Immature natural killer cell (primary cell): ENCODE measurements around the gene RCOR3. TPM values are rescaled to one million over a fixed set of nuclear protein-coding genes. Genes with fewer than 3 reads are reported as not detected.
A peak's percentile ranks its signal among the peaks of the same experiment; 100 is the strongest.

ENCODE experiments used
- DNase-seq, 3 donors: peaks; one replicate each; pipeline ENCODE4 v3.0.0; 2022; ENCODE audit warnings: mixed read lengths in 1 of 3
- H3K27ac Mint-ChIP-seq, 6 donors: one replicate each; pipeline ENCODE4 v1.8.0; 2020; ENCODE audit warnings: mixed read lengths in 6 of 6, mild to moderate bottlenecking in 5 of 6, inconsistent platforms in 4 of 6, moderate library complexity in 3 of 6
- H3K27me3 Mint-ChIP-seq, 3 donors: one replicate each; pipeline ENCODE4 v1.8.0; 2020 to 2021; ENCODE audit warnings: low read depth in 3 of 3, mild to moderate bottlenecking in 3 of 3, mixed read lengths in 3 of 3, moderate library complexity in 3 of 3, inconsistent platforms in 1 of 3
- H3K36me3 Mint-ChIP-seq, 3 donors: one replicate each; pipeline ENCODE4 v1.8.0; 2020; ENCODE audit warnings: mixed read lengths in 3 of 3, inconsistent platforms in 2 of 3, mild to moderate bottlenecking in 2 of 3
- H3K4me1 Mint-ChIP-seq, 2 donors: one replicate each; pipeline ENCODE4 v1.8.0; 2020; ENCODE audit warnings: inconsistent platforms in 2 of 2, mild to moderate bottlenecking in 2 of 2, mixed read lengths in 2 of 2, moderate library complexity in 1 of 2
- H3K4me3 Mint-ChIP-seq, 5 donors: one replicate each; pipeline ENCODE4 v1.8.0; 2020; ENCODE audit warnings: mild to moderate bottlenecking in 5 of 5, mixed read lengths in 5 of 5, inconsistent platforms in 3 of 5, moderate library complexity in 3 of 5
- H3K9me3 Mint-ChIP-seq, 6 donors: one replicate each; pipeline ENCODE4 v1.8.0; 2020; ENCODE audit warnings: mild to moderate bottlenecking in 6 of 6, mixed read lengths in 6 of 6, inconsistent platforms in 4 of 6, moderate library complexity in 3 of 6
- polyA plus RNA-seq, 3 donors: library from polyadenylated mRNA; unstranded; fragments of 300-500 nt; fragmentation: Illumina TruSeq; gene quantifications; one replicate each; pipeline ENCODE4 v1.2.3, GENCODE V29; 2021

The RCOR3 gene
- polyA plus RNA-seq, 3 donors from 2014 or later: 11.7 to 33.3 (median 16.4) TPM

DNA sequence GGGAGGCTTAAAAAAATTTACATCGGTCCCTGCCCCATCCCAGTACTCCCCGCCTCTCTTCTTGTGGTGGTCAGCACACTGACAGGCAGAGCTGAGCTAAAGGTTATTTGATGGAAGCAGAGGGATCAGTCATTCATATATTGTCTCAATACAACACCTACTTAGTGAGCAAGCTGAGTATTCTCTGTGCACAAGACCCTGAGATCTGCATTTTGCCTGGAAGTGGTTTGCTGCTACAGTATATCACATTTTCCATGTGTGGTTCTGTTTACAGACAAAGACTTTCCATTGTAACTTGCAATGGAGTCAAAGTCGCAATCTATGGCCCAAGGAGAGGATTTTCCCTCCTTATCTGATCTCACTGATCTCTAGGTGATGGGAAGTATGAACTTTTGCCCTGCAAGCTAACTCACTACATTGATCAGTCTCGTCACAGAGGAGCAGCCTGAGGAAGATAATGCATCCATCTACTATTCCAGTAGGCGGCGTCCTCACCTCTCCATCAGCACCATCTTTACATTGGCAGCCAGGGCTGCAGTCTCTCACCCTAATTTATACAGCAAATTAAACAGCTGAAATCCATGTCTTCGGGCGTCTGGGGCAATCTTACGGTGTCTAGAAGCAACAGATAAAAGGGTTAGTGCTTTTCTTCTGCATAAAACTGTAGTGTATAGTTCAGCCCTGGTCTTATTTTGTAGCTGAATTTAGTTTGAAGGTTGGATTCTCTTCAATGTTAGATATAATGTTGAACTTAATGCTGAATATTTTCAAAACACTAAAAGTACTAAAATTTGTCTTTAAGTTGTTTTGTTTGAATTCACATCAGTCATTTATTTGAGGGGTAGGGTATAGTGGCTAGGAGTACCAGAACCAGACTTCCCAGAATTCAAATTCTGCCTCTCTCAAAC lies 64.2 kb downstream of the RCOR3 start:
- Mint-ChIP-seq H3K27me3 (peaks cover 0 to 9% (median 3%) of the 10 kb centered on the region in 3 donors), H3K4me3 (no peak overlapping the region), H3K9me3 (no peaks in the 10 kb centered on the region), H3K27ac (no peak overlapping the region), H3K4me1 (peaks cover 25 to 44% of the 10 kb centered on the region in 2 donors), H3K36me3 (no peaks in the 10 kb centered on the region)
- DNase-seq: peak; percentile 61 to 67 (median 65)

DNA sequence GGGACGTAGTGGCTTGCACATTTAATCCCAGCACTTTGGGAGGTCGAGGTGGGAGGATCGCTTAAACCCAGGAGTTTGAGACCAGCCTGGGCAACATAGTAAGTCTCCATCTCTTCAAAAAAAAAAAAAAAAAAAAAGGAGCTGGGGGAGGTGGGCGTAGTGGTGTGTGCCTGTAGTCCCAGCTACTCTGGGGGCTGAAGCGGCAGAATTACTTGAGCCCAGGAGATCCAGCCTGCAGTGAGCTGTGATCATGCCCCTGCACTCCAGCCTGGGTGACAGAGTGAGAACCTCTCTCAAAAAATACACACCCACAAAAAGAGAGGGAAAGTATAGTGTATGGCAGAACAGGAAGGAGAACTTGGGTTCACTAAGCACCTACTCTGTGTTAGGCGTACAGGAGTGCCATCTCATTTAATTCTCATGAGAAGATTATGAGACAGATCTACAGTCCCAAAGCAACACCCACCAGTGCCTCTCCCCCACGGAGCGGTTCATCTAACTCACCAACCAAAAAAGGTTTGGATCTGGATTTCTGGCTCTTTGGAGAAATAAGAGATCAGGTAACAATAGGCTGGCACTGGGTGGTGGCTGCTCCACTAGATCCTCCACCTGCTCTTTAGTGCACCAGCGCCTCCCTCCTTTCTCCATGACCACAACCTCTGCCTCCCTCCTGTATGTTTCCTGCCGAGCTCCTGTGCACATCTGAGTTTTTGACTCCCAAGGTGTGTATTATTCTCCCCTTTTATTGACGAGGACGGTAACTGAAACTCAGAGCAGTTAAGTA lies 66.0 kb downstream of the RCOR3 start:
- peaks cover 43 to 62% of the 10 kb centered on the region in 2 donors for H3K4me1 Mint-ChIP-seq
- no peaks in the 10 kb centered on the region for H3K36me3 Mint-ChIP-seq
- no peak for DNase-seq
- peak overlapping the region; percentile 92 to 97 (median 95) for H3K4me3 Mint-ChIP-seq
- no peaks in the 10 kb centered on the region for H3K9me3 Mint-ChIP-seq
- H3K27me3 Mint-ChIP-seq: peaks cover 0 to 9% (median 3%) of the 10 kb centered on the region in 3 donors
- peak overlapping the region; percentile 86 to 98 (median 95) for H3K27ac Mint-ChIP-seq

GRCh38 chr1:211326140-211326527 lies 67.0 kb downstream of the RCOR3 start:
- Mint-ChIP-seq H3K4me1 (peaks cover 52 to 71% of the 10 kb centered on the region in 2 donors), H3K27ac (peak overlapping the region; percentile 91 to 98 (median 96)), H3K9me3 (no peaks in the 10 kb centered on the region), H3K27me3 (peaks cover 0 to 9% (median 3%) of the 10 kb centered on the region in 3 donors), H3K4me3 (peak overlapping the region; percentile 92 to 97 (median 95)), H3K36me3 (no peaks in the 10 kb centered on the region)
- DNase-seq: peak in 1 of 3 donors; percentile 11

GRCh38 chr1:211326528-211327345 lies 67.6 kb downstream of the RCOR3 start, which contains the start of gene TRAF5:
Gene TRAF5, plus strand, starts transcription at chr1:211326833. Its CDS starts 26,407 bp downstream, at chr1:211353240.
- Mint-ChIP-seq H3K27me3 (peaks cover 0 to 9% (median 3%) of the 10 kb centered on the region in 3 donors), H3K4me1 (peaks cover 56 to 77% of the 10 kb centered on the region in 2 donors), H3K4me3 (peak within 1 kb of the TSS; percentile 95 to 97 (median 96)), H3K36me3 (no peaks in the 10 kb centered on the region), H3K27ac (peak within 1 kb of the TSS; percentile 91 to 98 (median 96)), H3K9me3 (no peaks in the 10 kb centered on the region)
- peak; percentile 67 to 69 (median 68) for DNase-seq

- Mint-ChIP-seq H3K4me1 (peaks cover 62 to 84% of the 10 kb centered on the region in 2 donors), H3K9me3 (no peaks in the 10 kb centered on the region), H3K27ac (peak overlapping the region; percentile 89 to 97 (median 95)), H3K4me3 (peak overlapping the region; percentile 95 to 97 (median 96)), H3K36me3 (no peaks in the 10 kb centered on the region), H3K27me3 (peaks cover 0 to 9% (median 3%) of the 10 kb centered on the region in 3 donors)
- peak; percentile 33 to 45 (median 44) for DNase-seq
These were observed 68.3 kb downstream of the RCOR3 start for GRCh38 chr1:211327346-211327921.

DNA sequence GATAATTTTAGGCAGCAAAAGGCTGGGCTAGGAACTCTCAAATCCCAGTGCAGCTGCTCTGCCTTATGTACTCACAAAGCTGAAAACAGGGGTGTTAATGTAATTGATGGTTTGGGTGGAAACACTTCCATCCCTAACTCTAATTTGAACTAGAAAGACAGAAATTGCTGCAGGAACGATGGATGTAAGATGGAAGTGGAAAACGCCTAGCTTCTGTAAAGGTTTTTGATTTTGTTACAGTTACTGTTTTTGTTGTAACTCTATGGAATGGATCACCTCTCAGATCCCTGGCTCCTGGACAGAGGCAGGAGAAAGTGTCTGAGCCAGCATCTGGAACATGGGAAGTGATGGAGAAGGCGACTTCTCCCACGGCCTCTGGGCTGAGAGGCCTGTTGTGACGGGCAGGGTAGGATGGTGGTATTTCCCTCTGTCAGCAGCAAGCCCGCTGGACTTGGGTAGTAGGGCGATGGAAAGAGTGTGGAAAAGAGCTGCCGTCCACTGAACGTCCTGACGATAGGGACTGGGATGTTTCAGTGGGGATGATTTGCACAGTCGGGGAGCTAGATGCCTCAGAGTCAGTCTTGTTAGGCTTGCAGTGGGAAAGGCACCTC lies 69.0 kb downstream of the RCOR3 start:
- DNase-seq: no peak
- H3K4me3 Mint-ChIP-seq: peak overlapping the region; percentile 95 to 97 (median 96)
- no peaks in the 10 kb centered on the region for H3K9me3 Mint-ChIP-seq
- H3K36me3 Mint-ChIP-seq: no peaks in the 10 kb centered on the region
- peak overlapping the region; percentile 89 to 97 (median 95) for H3K27ac Mint-ChIP-seq
- H3K4me1 Mint-ChIP-seq: peaks cover 67 to 90% of the 10 kb centered on the region in 2 donors
- H3K27me3 Mint-ChIP-seq: peaks cover 0 to 9% (median 3%) of the 10 kb centered on the region in 3 donors

DNA sequence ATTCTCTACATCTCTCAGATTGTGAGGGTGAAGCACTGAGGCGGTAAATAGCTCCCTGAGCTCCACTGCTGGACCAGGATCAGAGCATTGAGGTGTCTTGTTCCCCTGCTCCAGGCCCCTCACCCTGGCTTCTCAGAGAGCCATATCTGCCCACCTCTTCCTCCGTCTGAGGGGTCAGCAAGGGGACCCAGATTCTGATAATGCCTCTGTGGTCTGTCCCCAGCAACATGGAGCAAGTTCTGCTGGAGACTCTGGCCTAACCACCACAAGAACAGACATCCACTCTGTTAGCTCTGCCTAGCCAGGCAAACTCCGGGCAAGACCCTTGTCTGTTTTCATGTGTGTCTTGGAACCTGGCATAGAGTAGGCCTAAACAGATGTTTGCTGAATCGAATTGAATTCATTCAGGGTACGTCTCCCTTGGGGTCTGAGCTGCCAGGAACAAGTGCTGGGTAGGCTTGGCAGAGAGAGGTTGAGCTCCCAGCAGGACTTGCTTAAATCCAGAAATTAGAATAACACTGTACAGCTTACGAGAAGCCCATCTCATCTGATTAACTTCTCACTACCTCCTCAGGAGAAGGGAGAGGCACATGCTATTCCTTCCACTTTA lies 69.8 kb downstream of the RCOR3 start:
- no peaks in the 10 kb centered on the region for H3K36me3 Mint-ChIP-seq
- peak overlapping the region; percentile 75 to 97 (median 92) for H3K27ac Mint-ChIP-seq
- peak overlapping the region; percentile 73 to 97 (median 96) for H3K4me3 Mint-ChIP-seq
- H3K4me1 Mint-ChIP-seq: peaks cover 71 to 89% of the 10 kb centered on the region in 2 donors
- H3K9me3 Mint-ChIP-seq: no peaks in the 10 kb centered on the region
- H3K27me3 Mint-ChIP-seq: peaks cover 0 to 9% (median 3%) of the 10 kb centered on the region in 3 donors
- DNase-seq: no peak

- DNase-seq: no peak
- H3K27me3 Mint-ChIP-seq: peaks cover 0 to 9% (median 4%) of the 10 kb centered on the region in 3 donors
- no peaks in the 10 kb centered on the region for H3K36me3 Mint-ChIP-seq
- H3K27ac Mint-ChIP-seq: peak overlapping the region; percentile 75 to 97 (median 92)
- peak overlapping the region; percentile 67 to 97 (median 96) for H3K4me3 Mint-ChIP-seq
- no peaks in the 10 kb centered on the region for H3K9me3 Mint-ChIP-seq
- peaks cover 79 to 93% of the 10 kb centered on the region in 2 donors for H3K4me1 Mint-ChIP-seq
These were observed 70.6 kb downstream of the RCOR3 start for GRCh38 chr1:211329764-211330201.

DNA sequence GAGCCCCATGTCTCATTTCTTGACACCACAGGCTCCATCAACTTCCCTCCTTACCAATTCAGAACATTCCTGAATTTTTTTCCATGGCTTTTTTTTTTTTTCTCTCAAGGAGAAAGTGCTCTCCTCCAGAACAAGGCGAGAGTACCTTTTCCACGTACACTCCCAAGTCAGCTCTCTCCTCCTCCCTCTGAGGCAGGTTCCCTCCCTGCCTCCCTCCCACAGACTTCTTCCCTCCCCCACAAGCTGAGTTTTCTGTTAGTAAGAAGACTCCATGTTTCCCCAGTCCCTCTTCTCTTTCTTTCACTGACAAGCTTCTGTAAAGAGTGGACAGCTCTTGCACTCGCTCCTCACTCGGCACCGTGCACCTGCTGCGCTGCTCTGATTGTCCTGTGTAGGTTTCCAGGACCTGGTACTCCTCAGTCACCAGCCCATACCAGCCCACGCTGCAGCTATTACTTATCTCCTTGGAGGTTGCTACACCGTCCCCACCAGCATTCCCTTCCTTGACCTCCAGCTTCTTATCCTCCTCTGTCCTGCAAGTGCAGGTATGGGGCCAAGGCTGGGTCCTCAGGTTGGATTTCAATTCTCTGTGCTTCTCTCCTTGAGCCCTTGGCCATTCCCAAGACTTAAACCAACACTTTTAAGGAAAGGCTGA lies 71.2 kb downstream of the RCOR3 start:
- Mint-ChIP-seq H3K9me3 (no peaks in the 10 kb centered on the region), H3K4me1 (peaks cover 82 to 94% of the 10 kb centered on the region in 2 donors), H3K4me3 (peak overlapping the region; percentile 37 to 97 (median 73)), H3K27me3 (peaks cover 0 to 9% (median 5%) of the 10 kb centered on the region in 3 donors), H3K27ac (peak overlapping the region; percentile 75 to 97 (median 92)), H3K36me3 (peaks cover 0 to 1% (median 0%) of the 10 kb centered on the region in 3 donors)
- no peak for DNase-seq

DNA sequence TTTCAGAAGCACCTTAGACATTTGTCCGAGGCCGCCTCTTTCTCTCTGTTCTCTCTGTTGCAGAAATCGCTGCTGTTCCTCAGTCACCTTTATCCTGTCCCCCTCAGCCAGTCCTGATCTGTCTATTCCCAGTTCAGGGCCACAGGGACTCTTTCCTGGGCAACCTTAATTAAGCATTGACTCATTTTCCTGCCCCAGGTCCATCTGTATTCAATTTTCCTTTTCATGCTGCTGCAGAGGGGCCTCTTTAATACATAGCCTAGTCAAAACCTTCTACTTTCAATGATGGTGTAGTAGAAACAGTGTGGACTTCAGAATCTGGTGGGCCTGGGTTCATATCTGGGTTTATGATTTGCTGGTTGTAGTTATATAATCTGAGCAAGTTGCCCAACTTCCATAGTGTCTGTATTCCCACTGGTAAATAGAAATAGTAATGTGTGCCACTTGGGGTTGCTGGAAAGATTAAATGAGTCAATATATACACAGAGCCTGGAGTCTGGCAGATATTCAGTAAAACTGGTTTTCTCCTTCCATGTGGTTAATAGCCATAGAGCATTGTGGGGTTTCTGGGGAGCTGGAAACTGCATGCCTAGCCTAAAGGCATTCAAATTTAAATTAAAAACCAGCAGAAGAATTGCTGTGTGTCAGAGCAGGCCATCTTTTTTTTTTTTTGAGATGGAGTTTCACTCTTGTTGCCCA lies 72.0 kb downstream of the RCOR3 start:
- no peaks in the 10 kb centered on the region for H3K9me3 Mint-ChIP-seq

DNA sequence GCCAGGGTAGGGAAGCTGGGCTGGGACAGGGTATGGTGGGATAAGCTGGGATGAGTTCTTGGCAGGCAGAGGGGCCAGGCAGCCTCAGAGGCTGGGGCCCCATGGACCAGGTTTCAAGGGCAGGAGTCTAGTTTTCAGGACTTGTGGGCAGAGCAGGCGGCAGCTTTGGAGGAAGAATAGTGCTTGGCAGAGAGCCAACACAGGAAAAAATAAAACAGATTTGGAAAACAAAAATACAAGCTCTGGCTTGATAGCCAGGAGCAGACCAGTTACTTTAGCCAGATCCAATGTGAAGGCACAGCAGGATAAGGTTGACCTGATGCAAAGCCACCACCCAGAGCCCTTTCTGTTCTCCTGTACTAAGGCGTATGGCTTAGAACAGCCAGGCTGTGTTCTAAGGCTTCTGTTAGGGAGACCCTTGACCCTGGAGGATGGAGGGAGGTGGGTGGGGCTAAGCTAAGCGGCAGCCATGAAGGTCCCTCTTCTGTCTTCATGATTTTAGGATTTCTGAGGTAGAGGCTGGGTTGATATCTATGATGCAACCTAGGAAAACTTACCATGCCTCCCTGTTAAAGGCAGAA lies 73.0 kb downstream of the RCOR3 start:
- H3K4me1 Mint-ChIP-seq: peaks cover 90 to 98% of the 10 kb centered on the region in 2 donors
- H3K4me3 Mint-ChIP-seq: no peak overlapping the region
- peaks cover 0 to 5% (median 0%) of the 10 kb centered on the region in 3 donors for H3K36me3 Mint-ChIP-seq
- H3K27ac Mint-ChIP-seq: peak overlapping the region; percentile 8 to 79 (median 54)
- H3K27me3 Mint-ChIP-seq: peaks cover 0 to 2% (median 2%) of the 10 kb centered on the region in 3 donors
- no peak for DNase-seq
- H3K9me3 Mint-ChIP-seq: no peaks in the 10 kb centered on the region

More for the DNA sequence above, 72.0 kb downstream of the RCOR3 start:
- H3K27ac Mint-ChIP-seq: peak overlapping the region; percentile 1 to 97 (median 45)
- peaks cover 0 to 5% (median 4%) of the 10 kb centered on the region in 3 donors for H3K27me3 Mint-ChIP-seq
- peaks cover 0 to 5% (median 0%) of the 10 kb centered on the region in 3 donors for H3K36me3 Mint-ChIP-seq
- DNase-seq: no peak
- H3K4me3 Mint-ChIP-seq: peak overlapping the region in 3 of 5 donors; percentile 58 to 97 (median 67)
- H3K4me1 Mint-ChIP-seq: peaks cover 83 to 94% of the 10 kb centered on the region in 2 donors
